ENCODE measurements around the gene C3orf33. TPM values are rescaled to one million over a fixed set of nuclear protein-coding genes. Genes with fewer than 3 reads are reported as not detected.

C3orf33 gene
- total RNA-seq, 1 donor from 2014 or later, result 3.6 TPM

DNA sequence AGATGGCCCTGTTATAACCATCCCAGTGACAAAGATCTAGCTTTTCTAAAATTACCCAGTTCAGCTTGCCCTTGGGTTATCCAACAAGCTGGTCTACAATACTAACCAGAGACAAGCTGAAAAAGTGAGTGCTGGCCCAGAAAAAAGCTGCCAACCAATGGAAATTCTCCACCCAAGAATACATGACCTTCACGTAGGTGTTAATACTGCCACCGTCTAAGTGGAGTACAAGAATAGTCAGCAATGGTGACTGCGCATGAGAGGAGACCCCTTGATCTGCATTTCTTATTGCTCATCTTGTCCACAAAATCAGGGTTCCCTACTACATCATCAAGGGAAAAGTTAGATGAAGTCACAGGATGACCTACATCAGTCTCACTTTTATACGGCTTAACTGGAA, 45.4 kb downstream of the C3orf33 start:
- TF ChIP-seq CTCF (IDR thresholded peaks at IDR 0.05), result no peak
- no peak for DNase-seq
- Histone ChIP-seq H3K27ac (no peak overlapping the region), H3K4me3 (no peak overlapping the region), H3K9me3 (no peaks in the 10 kb centered on the region), H3K4me1 (no peaks in the 10 kb centered on the region), H3K36me3 (no peaks in the 10 kb centered on the region), H3K27me3 (ENCODE audit: low read depth) (no peaks in the 10 kb centered on the region)
- intact Hi-C loops (cut with DNase I), result no loop called here
- no peak for ATAC-seq

DNA sequence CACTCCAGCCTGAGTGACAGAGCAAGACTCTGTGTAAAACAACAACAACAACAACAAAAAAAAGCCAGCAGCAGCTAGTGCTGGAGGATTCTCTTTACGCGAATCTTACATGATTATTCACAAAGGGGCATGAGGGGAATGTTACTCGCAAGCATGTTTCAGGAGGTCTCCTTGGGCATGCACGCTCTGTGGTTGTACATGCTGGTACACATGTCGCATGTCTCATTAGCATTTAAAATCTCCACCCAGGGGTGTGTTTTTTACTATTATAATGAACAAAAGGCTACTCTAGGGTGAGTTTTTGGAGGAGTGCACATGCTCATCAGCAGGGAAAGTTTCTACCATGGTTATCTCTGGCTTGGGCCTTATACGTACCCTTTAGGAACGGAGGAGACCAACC, 48.5 kb downstream of the C3orf33 start:
- TF ChIP-seq CTCF (IDR thresholded peaks at IDR 0.05), result no peak
- H3K9me3 ChIP-seq, result no peaks in the 10 kb centered on the region
- no peak for ATAC-seq
- no peaks in the 10 kb centered on the region for H3K4me1 ChIP-seq
- no peak overlapping the region for H3K4me3 ChIP-seq
- no peak overlapping the region for H3K27ac ChIP-seq
- no peaks in the 10 kb centered on the region for H3K36me3 ChIP-seq
- H3K27me3 ChIP-seq (ENCODE audit: low read depth), result no peaks in the 10 kb centered on the region
- intact Hi-C loops (cut with DNase I), result no loop called here
- no peak for DNase-seq

DNA sequence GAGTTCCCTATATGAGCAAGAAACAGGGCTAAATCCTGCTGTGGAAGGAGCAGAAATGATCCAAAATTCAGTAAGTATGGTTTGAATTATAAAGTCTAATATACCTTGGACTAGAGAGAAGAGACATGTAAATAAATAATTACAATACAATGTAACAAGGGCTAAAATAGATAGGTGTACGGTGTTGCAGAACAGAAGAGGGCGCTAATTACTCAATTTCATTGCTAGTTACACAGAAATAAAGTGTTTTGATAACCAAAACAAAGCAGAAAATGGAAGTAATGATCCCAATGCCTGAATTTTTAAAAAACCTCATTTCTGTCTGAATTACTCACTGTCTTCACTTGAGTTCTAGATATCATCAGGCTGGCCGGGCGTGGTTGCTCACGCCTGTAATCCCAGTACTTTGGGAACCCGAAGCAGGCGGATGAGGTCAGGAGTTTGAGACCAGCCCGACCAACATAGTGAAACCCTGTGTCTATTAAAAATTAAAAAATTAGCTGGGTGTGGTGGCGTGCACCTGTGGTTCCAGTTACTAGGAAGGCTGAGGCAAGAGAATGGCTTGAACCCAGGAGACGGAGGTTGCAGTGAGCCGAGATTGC, 52.9 kb downstream of the C3orf33 start:
- Histone ChIP-seq H3K27me3 (ENCODE audit: low read depth) (no peaks in the 10 kb centered on the region), H3K36me3 (no peaks in the 10 kb centered on the region), H3K9me3 (no peaks in the 10 kb centered on the region), H3K4me3 (no peak overlapping the region), H3K27ac (no peak overlapping the region), H3K4me1 (no peaks in the 10 kb centered on the region)
- TF ChIP-seq CTCF (IDR thresholded peaks at IDR 0.05), result peak; percentile 32
- ATAC-seq (peak in 1 of 2 donors; percentile 55), DNase-seq (no peak)
- intact Hi-C loops (cut with DNase I), result no loop called here

- Histone ChIP-seq H3K27me3 (ENCODE audit: low read depth) (peaks cover 28% of the 10 kb centered on the region), H3K4me1 (peaks cover 18% of the 10 kb centered on the region), H3K27ac (no peak overlapping the region), H3K4me3 (no peak overlapping the region), H3K9me3 (no peaks in the 10 kb centered on the region), H3K36me3 (no peaks in the 10 kb centered on the region)
- intact Hi-C loops (cut with DNase I), result no loop called here
- no peak for ATAC-seq
- no peak for DNase-seq
- TF ChIP-seq CTCF (IDR thresholded peaks at IDR 0.05), result no peak
Observed at GRCh38 chr3:155748611-155749365, 57.3 kb downstream of the C3orf33 start.

DNA sequence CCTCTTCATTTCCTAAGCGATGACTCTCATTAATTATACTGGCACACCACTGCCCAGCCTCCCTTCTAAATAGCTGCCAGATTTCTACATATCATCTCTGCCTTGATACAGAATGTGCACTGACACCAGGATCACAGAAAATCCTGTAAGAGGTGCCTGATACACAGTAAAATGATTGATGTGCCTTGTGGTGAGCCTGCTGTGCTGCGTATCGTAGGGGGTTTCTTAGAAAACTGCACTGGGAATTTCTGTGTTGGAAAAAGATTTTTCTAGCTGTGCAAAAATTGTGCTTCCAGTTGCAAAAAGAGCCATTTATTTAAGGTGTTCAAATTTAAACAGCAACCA, 58.2 kb downstream of the C3orf33 start:
- Histone ChIP-seq H3K27me3 (ENCODE audit: low read depth) (peaks cover 36% of the 10 kb centered on the region), H3K27ac (no peak overlapping the region), H3K4me3 (no peak overlapping the region), H3K9me3 (no peaks in the 10 kb centered on the region), H3K4me1 (peaks cover 24% of the 10 kb centered on the region), H3K36me3 (no peaks in the 10 kb centered on the region)
- TF ChIP-seq CTCF (IDR thresholded peaks at IDR 0.05), result no peak
- intact Hi-C loops (cut with DNase I), result no loop called here
- no peak for ATAC-seq
- DNase-seq, result no peak
